ENCODE results near the gene RASSF10.
"Not testable (repeated sequence)": the region's sequence is repeated elsewhere in the genome, so short reads cannot be mapped to it uniquely, and the experiment has no call there.

The RASSF10 gene

GRCh38 chr11:13026722-13027121 is 17.6 kb downstream of the RASSF10 start:
- DNase-seq (ENCODE audit: low spot score): no peak

- DNase-seq (ENCODE audit: low spot score): no peak
These were observed 19.2 kb downstream of the RASSF10 start for GRCh38 chr11:13028322-13028721.

GRCh38 chr11:13029872-13030271 is 20.8 kb downstream of the RASSF10 start:
- DNase-seq (ENCODE audit: low spot score): no peak

GRCh38 chr11:13030857-13031256 is 21.7 kb downstream of the RASSF10 start:
- DNase-seq (ENCODE audit: low spot score): no peak

- DNase-seq (ENCODE audit: low spot score): no peak
These were observed 22.2 kb downstream of the RASSF10 start for GRCh38 chr11:13031349-13031748.

GRCh38 chr11:13033760-13034533 is 24.8 kb downstream of the RASSF10 start:
- no peak for DNase-seq (ENCODE audit: low spot score)

- DNase-seq (ENCODE audit: low spot score): no peak
These were observed 26.6 kb downstream of the RASSF10 start for GRCh38 chr11:13035711-13036110.

GRCh38 chr11:13036235-13036634 is 27.1 kb downstream of the RASSF10 start:
- DNase-seq (ENCODE audit: low spot score): no peak

GRCh38 chr11:13038366-13038765 is 29.2 kb downstream of the RASSF10 start:
- no peak for DNase-seq (ENCODE audit: low spot score)

GRCh38 chr11:13039126-13039525 is 30.0 kb downstream of the RASSF10 start:
- no peak for DNase-seq (ENCODE audit: low spot score)

- no peak for DNase-seq (ENCODE audit: low spot score)
These were observed 31.9 kb downstream of the RASSF10 start for GRCh38 chr11:13040969-13041561.

- no peak for DNase-seq (ENCODE audit: low spot score)
These were observed 33.8 kb downstream of the RASSF10 start for GRCh38 chr11:13042873-13043342.

- no peak for DNase-seq (ENCODE audit: low spot score)
These were observed 35.0 kb downstream of the RASSF10 start for GRCh38 chr11:13043912-13044628.

- DNase-seq (ENCODE audit: low spot score): not testable (repeated sequence)
These were observed 36.0 kb downstream of the RASSF10 start for GRCh38 chr11:13045089-13045488.

- DNase-seq (ENCODE audit: low spot score): no peak
These were observed 36.6 kb downstream of the RASSF10 start for GRCh38 chr11:13045734-13046133.

- DNase-seq (ENCODE audit: low spot score): no peak
These were observed 37.8 kb downstream of the RASSF10 start for GRCh38 chr11:13046637-13047570.

GRCh38 chr11:13047884-13048283 is 38.8 kb downstream of the RASSF10 start:
- DNase-seq (ENCODE audit: low spot score): no peak

GRCh38 chr11:13051257-13051656 is 42.1 kb downstream of the RASSF10 start:
- DNase-seq (ENCODE audit: low spot score): no peak

GRCh38 chr11:13052130-13052571 is 43.0 kb downstream of the RASSF10 start:
- DNase-seq (ENCODE audit: low spot score): no peak

GRCh38 chr11:13053255-13053917 is 44.3 kb downstream of the RASSF10 start:
- DNase-seq (ENCODE audit: low spot score): no peak

GRCh38 chr11:13054278-13054677 is 45.2 kb downstream of the RASSF10 start:
- no peak for DNase-seq (ENCODE audit: low spot score)

Measured in ecto neural progenitor cell (in vitro differentiated cells).